ENCODE measurements around the gene CACNB2.

GRCh38 chr10:18333621-18334020 lies 193.4 kb downstream of the CACNB2 start:
- TF ChIP-seq CTCF (IDR thresholded peaks at IDR 0.05), result no peak
- no peak for TF ChIP-seq CBX2 (IDR thresholded peaks at IDR 0.05; ENCODE audit: borderline replicate concordance, low read depth)
- TF ChIP-seq MAX (IDR thresholded peaks at IDR 0.05), result no peak
- no peak for TF ChIP-seq KDM5A (IDR thresholded peaks at IDR 0.05)
- no peak for TF ChIP-seq E2F6 (IDR thresholded peaks at IDR 0.05; ENCODE audit: borderline replicate concordance, low read depth)
- no peak for TF ChIP-seq EP300 (IDR thresholded peaks at IDR 0.05)
- TF ChIP-seq PBX3 (IDR thresholded peaks at IDR 0.05), result no peak
- no peak for TF ChIP-seq USF2 (IDR thresholded peaks at IDR 0.05)
- TF ChIP-seq CHD4 (IDR thresholded peaks at IDR 0.05; ENCODE audit: borderline replicate concordance), result no peak
- no peak for TF ChIP-seq JUNB (IDR thresholded peaks at IDR 0.05)
- no peak for TF ChIP-seq TP53 (CRISPR knock-in tag; IDR thresholded peaks at IDR 0.05)
- no peak for TF ChIP-seq HOXA7 (CRISPR knock-in tag; IDR thresholded peaks at IDR 0.05)
- TF ChIP-seq FOXS1 (CRISPR knock-in tag; IDR thresholded peaks at IDR 0.05), result no peak
- TF ChIP-seq POLR2A (IDR thresholded peaks at IDR 0.05; ENCODE audit: low read length), result no peak

All from A549 (cell line).